Measurements from ENCODE around the gene PEX5L.

GRCh38 chr3:180017846-180018245 lies 18.9 kb downstream of the PEX5L start:
- no peak for TF ChIP-seq POLR2A (IDR thresholded peaks at IDR 0.05)
- no peak for TF ChIP-seq CTCF (IDR thresholded peaks at IDR 0.05)
- TF ChIP-seq POLR2AphosphoS5 (IDR thresholded peaks at IDR 0.05): no peak

All from prostate gland (tissue), 2 donors.